Measurements from ENCODE around the gene MFSD1.

MFSD1 gene, protein sequence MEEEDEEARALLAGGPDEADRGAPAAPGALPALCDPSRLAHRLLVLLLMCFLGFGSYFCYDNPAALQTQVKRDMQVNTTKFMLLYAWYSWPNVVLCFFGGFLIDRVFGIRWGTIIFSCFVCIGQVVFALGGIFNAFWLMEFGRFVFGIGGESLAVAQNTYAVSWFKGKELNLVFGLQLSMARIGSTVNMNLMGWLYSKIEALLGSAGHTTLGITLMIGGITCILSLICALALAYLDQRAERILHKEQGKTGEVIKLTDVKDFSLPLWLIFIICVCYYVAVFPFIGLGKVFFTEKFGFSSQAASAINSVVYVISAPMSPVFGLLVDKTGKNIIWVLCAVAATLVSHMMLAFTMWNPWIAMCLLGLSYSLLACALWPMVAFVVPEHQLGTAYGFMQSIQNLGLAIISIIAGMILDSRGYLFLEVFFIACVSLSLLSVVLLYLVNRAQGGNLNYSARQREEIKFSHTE

GRCh38 chr3:158801696-158802408, at the start of gene MFSD1:
Gene MFSD1 (plus strand): TSS chr3:158802054. CDS start chr3:158802153, 99 bp downstream.
- Histone ChIP-seq H3K4me3 (ENCODE audit: low read depth, low read length) (peak within 1 kb of the TSS; percentile 82), H3K9me3 (ENCODE audit: severe bottlenecking) (no peaks in the 10 kb centered on the region), H3K27ac (peak within 1 kb of the TSS; percentile 53), H3K27me3 (ENCODE audit: insufficient read depth, low read depth, severe bottlenecking) (no peaks in the 10 kb centered on the region), H3K36me3 (no peaks in the 10 kb centered on the region)
- TF ChIP-seq CTCF (IDR thresholded peaks at IDR 0.05; ENCODE audit: low read depth, low read length) = no peak
- peak; percentile 90 for DNase-seq

DNA sequence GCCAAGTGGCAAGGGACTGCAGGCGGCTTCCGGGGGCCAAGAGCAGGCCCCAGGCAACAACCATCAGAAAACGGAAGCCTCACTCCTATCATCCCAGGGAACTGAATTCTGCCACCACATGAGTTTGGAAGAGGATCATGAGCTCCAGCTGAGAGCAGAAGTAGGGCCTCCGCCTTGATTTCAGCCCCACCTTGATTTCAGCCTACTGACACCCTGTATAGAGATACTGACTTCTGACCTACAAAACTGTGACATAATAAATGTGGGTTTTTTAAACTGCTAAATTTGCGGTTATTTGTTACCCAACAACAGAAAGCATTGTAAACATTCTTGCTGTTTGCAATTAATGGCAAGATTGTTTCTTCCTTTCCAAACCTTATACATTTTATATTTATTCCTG, 48.0 kb upstream of the MFSD1 start:
- no peaks in the 10 kb centered on the region for H3K9me3 ChIP-seq (ENCODE audit: severe bottlenecking)
- no peak overlapping the region for H3K27ac ChIP-seq
- H3K36me3 ChIP-seq = no peaks in the 10 kb centered on the region
- H3K27me3 ChIP-seq (ENCODE audit: insufficient read depth, low read depth, severe bottlenecking) = no peaks in the 10 kb centered on the region
- no peak for DNase-seq
- TF ChIP-seq CTCF (IDR thresholded peaks at IDR 0.05; ENCODE audit: low read depth, low read length) = no peak
- no peak overlapping the region for H3K4me3 ChIP-seq (ENCODE audit: low read depth, low read length)

DNA sequence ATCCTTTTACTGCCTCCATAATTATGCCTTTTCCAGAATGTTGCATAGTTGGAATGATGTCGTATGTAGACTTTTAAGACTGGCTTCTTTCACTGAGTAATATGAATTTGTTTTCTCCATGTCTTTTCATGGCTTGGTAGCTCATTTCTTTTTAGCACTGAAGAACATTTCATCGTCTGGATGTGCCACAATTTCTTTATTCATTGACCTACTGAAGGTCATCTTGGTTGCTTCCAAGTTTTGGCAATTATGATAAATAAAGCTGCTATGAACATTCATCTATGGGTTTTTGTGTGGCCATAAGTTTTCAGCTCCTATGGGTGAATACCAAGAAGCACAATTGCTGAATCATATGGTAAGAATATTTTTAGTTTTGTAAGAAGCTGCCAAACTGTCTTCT, 46.4 kb upstream of the MFSD1 start:
- Histone ChIP-seq H3K4me3 (ENCODE audit: low read depth, low read length) (no peak overlapping the region), H3K36me3 (no peaks in the 10 kb centered on the region), H3K27me3 (ENCODE audit: insufficient read depth, low read depth, severe bottlenecking) (no peaks in the 10 kb centered on the region), H3K9me3 (ENCODE audit: severe bottlenecking) (no peaks in the 10 kb centered on the region), H3K27ac (no peak overlapping the region)
- TF ChIP-seq CTCF (IDR thresholded peaks at IDR 0.05; ENCODE audit: low read depth, low read length) = no peak
- no peak for DNase-seq

GRCh38 chr3:158761350-158761749, 40.5 kb upstream of the MFSD1 start:
- H3K27ac ChIP-seq = no peak overlapping the region
- TF ChIP-seq CTCF (IDR thresholded peaks at IDR 0.05; ENCODE audit: low read depth, low read length) = no peak
- H3K27me3 ChIP-seq (ENCODE audit: insufficient read depth, low read depth, severe bottlenecking) = no peaks in the 10 kb centered on the region
- H3K36me3 ChIP-seq = no peaks in the 10 kb centered on the region
- no peak overlapping the region for H3K4me3 ChIP-seq (ENCODE audit: low read depth, low read length)
- H3K9me3 ChIP-seq (ENCODE audit: severe bottlenecking) = no peaks in the 10 kb centered on the region
- no peak for DNase-seq

DNA sequence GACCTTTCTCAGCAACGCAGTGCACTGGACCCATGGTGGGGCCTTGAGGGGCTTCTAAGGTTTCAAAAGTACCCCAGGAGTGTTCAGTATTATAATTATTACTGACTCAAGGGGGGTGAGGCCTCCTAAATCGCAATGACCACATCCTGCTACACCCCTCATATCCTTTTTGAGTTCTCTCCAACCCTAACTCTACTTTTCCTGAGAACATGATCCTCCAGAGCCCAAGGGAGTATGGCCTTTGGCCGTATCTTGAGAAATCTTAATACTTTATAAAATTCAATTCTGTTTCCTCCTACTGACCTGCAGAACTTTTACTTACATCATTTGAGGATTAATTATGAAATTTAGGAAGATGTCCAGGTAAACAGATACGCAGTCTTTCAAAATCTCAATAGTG, 39.2 kb upstream of the MFSD1 start:
- TF ChIP-seq CTCF (IDR thresholded peaks at IDR 0.05; ENCODE audit: low read depth, low read length) = no peak
- Histone ChIP-seq H3K4me3 (ENCODE audit: low read depth, low read length) (no peak overlapping the region), H3K9me3 (ENCODE audit: severe bottlenecking) (no peaks in the 10 kb centered on the region), H3K36me3 (no peaks in the 10 kb centered on the region), H3K27ac (no peak overlapping the region), H3K27me3 (ENCODE audit: insufficient read depth, low read depth, severe bottlenecking) (no peaks in the 10 kb centered on the region)
- DNase-seq = no peak

All from WERI-Rb-1 (cell line).